ENCODE results near the gene ONECUT3.

DNA sequence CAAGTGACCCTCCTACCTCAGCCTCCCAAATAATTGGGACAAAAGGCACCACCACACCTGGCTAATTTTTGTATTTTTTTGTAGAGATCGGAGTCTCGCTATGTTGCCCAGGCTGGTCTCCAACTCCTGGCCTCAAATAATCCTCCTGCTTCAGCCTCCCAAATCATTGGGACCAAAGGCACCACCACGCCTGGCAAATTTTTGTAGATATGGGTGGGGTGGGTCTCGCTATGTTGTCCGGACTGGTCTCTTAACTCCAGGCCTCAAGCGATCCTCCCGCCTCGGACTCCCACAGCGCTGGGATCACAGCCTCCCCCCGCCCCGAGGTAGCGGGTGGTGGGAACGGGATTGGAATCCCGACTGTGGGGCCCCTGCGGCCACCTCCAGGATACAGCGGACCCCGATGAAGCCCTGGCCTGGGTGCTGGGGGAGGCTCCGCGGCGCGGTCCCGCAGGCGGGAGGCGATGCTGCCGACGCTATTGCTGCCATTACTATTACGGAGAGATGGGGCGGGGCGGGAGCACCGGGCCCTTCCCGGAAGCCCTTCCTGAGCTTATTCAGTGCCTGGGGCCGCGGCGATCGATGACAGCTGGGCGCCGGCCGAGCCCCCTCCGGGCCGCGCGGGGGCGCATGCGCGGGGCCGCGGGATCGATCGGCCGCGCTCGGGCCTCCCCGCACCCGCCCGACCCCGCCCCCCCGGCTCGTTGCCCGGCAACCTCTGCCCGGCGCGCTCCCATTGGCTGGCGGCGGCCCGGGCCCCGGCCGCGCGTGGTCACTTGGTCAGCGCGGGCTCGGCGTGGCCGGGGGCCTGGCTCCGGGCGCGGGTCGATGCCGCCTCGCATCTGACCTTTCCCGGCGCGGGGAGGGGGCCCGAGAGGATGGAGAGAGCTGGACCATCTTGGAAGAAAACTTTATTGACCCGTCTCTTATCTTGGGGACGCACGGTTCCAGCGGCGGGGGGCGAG is 27.9 kb upstream of the ONECUT3 start:
- TF ChIP-seq, protein P1, sequence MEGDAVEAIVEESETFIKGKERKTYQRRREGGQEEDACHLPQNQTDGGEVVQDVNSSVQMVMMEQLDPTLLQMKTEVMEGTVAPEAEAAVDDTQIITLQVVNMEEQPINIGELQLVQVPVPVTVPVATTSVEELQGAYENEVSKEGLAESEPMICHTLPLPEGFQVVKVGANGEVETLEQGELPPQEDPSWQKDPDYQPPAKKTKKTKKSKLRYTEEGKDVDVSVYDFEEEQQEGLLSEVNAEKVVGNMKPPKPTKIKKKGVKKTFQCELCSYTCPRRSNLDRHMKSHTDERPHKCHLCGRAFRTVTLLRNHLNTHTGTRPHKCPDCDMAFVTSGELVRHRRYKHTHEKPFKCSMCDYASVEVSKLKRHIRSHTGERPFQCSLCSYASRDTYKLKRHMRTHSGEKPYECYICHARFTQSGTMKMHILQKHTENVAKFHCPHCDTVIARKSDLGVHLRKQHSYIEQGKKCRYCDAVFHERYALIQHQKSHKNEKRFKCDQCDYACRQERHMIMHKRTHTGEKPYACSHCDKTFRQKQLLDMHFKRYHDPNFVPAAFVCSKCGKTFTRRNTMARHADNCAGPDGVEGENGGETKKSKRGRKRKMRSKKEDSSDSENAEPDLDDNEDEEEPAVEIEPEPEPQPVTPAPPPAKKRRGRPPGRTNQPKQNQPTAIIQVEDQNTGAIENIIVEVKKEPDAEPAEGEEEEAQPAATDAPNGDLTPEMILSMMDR (conservative IDR thresholded peaks at IDR 0.05; ENCODE audit: low read depth, low read length) = no peak
- no peak for TF ChIP-seq EZH2 (IDR thresholded peaks at IDR 0.05; ENCODE audit: borderline replicate concordance, low read depth, low read length, poor library complexity, severe bottlenecking)
